ENCODE results near the gene HDGFL2.
A peak's percentile ranks its signal among the peaks of the same experiment; 100 is the strongest.

Gene HDGFL2

DNA sequence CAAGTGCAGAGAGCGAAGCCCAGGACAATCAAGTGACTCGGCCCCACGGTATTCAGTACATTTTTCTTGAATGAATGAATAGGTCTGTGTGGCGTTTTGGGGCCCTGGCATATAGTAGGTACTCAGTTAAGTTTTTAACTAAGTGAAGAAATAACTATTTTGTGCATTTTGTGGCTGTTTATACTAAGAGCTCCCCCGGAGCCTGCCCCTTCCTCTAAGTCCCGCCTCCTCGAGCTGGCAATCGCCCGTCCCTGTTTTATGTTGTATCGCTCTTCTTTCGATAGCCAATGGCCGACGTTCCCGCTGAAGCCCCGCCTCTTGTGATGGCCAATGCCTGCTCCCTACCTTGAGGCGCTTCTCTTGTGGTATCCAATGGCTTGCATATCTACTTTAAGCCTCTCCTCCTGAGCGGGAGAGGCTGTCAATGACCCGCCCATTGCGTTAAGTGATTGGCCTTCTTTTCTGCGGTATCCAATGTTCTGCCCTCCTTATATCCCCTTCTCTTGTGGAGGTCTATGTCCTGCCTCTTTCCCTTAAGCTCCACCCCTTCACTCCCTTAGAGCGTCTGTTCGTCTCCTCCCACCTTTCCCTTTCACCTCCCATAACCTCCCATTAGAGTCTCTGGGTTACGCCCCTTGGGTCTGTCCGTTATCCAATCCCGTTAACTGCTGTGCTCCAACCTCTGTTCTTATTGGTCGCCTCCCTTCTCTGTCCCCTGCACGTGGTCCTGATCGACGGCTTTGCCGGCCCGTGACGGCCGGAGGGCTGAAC, 509 bp upstream of the HDGFL2 start:
- DNase-seq, result peak; percentile 100

DNA sequence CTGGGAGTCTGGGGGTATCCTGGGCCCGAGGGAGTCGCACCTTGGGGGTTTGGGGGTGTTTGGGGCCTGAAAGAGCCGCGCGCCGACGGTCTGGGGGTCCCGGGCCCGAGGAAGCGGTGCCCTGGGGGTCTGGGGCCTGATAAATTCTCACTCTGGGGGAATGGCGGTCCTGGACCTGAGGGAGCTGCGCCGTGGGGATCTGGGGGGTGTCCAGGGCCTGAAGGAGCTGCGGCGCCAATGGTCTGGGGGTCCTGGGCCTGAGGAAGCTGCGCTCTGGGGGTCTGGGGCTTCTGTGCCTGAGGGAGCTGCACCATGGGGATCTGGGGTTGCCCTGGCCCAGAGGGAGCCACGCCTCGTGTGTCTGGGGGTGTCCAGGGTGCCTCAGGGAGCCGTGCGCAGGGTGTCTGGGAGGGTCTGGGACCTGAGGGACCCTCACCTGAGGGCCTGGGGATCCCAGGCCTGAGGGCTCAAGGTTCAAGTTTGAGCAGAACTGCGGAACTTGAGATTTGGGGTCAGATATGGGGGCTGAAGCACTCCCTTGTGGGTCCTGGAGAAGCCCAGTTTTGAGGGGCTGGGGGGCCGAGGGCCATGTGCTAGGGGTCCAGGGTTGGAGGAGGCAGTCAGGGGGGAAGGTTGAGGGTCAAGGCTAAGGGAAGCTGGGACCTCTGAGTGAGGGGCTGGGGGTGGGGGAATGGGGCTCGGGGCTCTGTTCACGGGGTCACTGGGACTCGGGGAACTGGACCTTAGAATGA, 1.1 kb downstream of the HDGFL2 start:
- DNase-seq, result no peak

DNA sequence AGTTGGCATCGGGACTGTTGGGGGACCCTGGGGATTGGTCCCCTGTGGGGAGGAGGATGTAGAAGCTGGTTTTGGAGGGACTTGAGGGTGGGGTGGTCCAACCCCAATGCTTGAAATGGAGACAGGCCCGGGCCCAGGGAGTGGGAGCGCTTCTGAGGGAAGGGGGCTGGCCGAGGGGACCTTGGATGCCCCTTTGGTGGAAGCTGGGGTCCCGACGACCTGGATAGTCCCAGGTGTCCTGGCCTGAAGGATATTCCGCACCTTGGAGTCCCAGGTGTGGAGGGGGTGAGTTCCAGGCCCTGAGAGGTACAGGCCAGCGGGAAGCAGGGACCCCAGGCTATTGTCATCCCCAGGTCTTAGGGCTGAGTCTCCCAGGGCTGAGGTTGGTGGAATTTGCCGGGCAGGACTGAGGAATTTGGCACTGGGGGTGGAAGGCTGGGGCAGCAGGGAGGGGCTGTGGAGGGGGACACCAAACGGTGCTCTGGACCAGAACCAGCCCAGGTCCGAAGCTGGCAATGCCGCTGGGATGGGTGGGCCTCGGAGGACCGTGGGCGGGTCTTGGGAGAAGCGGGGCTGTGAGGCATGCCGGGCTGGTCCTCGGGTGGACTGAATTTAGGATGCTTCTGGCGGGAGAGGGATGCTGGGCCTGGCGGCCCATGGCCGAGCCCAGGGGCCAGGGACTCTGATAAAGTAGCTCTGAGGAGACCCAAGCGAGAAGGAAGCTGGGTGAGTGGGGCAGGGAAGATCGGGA, 1.8 kb downstream of the HDGFL2 start:
- DNase-seq, result no peak

DNA sequence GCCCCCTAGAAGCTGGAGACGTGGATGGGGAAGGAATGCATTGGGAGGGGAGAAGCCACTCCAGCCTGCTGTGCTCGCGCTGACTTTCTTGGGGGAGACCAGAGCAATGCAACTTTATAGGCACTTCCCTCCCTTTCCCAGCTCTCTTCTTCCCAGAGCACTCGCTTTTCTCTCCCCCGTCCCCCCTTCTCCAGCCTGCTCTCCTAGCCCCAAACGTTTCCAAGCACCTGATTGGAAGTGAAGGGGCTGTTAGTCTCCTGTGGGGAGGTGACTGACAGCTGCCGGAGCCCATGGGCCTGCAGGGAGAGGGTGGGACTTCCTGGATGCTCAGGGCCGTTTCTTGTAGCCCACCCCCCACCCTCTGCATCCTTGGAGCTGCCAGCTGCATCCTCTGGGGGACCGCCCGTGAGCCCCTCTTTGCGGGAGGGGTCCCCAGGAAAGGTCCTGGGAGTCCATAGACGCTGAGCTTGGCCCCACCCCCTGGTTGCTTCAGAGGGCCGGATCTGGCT, 2.5 kb downstream of the HDGFL2 start:
- DNase-seq, result no peak

DNA sequence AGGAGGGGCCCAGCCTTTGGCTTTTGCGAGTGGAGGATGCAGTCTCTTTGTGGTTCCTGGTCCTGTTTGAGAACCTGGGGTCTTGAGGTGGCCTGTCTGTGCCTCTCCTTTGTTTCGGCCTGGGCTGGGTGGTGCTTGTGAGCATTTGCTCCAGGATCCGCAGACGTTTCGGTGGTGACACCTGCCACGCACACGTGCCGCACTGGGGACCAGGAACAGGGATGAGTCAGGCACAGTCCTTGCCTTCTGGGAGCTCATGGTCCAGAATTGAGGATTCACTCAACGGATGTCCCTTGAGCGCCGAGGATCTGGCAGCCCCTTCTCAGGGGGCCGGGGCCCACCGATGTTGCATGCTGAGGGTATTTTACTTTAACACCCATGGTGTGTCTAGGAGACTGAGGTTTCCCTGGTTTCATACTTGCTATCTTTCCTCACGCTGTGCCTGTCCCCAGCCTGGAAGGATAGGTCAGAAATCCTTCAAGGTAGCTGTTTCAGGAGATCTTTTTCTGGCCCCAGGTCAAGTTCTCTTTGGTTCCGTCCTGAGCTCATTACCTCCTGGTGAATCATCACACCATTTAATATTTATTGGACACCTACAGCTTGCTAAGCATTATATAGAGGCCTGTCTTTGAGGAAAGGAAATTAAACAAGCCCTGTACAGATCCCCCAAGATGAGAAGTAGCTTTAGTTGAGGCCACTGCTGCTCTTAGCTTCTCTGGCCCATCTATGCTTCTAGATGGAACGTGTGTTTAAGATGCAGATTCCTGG, 5.1 kb downstream of the HDGFL2 start:
- no peak for DNase-seq

DNA sequence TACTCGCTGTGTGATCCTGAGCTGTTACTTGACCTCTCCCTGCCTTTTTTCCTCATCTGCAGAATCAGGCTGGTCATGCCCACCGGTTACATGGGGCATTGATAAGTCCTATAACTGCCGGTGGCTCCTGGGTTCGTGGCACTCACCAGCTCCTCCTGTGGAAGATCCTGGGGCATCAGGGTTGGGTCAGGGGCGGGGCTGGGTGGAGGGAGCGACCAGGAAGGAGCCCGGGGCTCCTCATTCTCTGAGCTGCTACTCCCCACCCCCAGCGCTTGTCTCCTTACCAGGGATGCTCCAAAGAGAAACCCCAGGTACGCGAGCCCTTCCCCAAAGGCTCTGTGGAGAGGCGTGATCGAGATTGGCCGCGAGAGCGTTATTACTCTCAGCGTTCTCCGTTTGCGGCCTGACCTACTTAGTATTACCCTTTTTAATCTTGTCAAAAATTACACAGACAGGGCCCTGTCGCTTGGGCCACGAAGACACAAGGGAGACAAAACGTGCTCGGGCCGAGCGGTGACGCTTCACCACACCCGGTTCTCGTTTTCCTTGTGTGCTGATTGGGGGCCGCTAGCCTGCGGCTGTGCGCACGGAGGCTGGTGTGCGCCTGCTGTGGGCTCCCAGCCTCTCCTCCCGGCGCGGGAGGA, 10.7 kb downstream of the HDGFL2 start:
- no peak for DNase-seq

DNA sequence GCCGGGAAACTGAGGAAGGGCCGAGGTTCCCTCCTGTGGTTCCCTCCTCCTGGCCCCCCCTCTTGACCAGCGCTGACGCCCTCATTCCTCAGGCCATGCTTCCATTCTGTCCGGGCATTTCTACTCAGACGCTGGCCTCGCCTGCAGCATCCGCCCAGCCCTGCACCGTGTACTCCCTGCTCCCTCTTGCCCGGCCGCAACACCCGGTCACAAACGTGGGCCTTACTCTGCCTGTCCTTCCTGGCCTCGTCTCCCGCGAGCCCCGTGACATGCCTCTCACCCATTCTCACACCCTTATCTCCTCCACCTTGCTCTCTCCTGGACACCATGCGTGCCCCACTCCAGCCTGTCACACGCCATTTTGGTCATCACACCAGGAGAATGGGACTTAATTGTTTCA, 11.3 kb downstream of the HDGFL2 start:
- no peak for DNase-seq

DNA sequence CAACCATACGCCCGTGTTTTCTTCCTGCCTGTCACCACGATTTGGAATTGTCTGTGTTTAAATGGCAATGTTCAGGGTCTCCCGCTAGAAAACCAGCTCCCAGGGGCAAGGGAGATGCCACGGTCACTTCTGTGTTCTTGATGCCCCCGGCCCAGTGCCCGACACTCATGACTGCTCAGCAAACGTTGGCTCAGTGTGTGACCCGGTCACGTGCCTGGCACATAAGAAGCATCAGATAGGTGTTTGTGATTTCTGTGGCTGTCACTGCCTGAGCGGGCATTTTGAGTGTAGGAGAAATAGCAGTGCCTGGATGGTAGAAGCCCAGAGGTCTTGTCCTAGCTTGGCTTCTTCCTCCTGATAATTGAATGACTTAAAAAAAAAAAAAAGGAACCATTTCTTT, 15.5 kb downstream of the HDGFL2 start:
- DNase-seq, result no peak

DNA sequence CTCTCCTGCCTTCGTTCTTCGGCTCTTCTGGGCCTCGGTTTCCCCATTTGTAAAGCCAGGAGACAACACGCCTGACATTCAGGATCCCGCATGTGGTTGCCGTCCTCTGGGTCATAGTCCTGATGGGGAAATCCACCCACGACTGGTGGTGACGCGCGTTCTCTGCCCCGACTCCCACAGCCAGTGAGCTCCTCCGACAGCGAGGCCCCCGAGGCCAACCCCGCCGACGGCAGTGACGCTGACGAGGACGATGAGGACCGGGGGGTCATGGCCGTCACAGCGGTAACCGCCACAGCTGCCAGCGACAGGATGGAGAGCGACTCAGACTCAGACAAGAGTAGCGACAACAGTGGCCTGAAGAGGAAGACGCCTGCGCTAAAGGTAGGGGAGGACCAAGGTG, 16.4 kb downstream of the HDGFL2 start:
- no peak for DNase-seq

DNA sequence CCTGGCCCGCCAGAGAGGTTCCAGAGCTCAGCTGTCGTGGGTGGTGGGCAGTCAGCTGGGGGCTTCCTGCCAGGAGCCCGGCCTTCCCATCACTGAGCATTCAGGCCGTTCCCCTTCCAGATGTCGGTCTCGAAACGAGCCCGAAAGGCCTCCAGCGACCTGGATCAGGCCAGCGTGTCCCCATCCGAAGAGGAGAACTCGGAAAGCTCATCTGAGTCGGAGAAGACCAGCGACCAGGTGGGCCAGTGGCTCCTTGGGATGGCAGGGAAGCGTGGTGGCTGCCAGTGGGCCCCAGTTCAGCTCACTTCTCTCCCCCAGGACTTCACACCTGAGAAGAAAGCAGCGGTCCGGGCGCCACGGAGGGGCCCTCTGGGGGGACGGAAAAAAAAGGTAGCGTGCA, 19.3 kb downstream of the HDGFL2 start:
- no peak for DNase-seq

DNA sequence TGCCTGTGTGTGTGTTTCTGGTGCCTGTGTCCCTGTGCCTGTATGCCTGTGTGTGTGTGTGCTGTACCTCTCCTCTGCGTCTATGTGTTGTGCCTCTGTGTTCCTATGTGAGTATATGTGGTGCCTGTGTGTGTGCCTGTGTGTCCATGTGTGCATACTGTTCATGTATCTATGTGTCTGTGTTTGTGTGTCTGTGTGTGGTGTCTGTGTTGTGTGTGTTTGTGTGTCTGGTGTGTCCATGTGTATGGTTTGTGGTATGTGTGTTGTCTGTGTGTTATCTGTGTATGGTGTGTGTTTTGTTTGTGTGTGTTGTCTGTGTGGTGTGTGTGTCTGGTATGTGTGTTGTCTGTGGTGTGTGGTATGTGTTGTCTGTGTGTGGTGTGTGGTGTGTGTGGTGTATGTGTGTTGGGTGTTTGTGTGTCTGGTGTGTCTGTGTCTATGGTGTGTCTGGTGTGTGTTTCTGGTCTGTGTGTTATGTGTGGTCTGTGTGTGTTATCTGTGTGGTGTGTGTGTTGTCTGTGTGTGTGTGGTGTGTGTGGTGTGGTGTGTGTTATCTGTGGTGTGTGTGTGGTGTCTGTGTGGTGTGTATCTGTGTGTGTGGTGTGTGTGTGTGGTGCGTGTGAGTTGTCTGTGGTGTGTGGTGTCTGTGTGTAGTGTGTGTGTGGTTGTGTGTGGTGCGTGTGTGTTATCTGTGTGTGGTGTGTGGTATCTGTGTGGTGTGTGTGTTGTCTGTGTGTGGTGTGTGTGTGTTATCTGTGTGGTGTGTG, 20.4 kb downstream of the HDGFL2 start:
- DNase-seq, result no peak

DNA sequence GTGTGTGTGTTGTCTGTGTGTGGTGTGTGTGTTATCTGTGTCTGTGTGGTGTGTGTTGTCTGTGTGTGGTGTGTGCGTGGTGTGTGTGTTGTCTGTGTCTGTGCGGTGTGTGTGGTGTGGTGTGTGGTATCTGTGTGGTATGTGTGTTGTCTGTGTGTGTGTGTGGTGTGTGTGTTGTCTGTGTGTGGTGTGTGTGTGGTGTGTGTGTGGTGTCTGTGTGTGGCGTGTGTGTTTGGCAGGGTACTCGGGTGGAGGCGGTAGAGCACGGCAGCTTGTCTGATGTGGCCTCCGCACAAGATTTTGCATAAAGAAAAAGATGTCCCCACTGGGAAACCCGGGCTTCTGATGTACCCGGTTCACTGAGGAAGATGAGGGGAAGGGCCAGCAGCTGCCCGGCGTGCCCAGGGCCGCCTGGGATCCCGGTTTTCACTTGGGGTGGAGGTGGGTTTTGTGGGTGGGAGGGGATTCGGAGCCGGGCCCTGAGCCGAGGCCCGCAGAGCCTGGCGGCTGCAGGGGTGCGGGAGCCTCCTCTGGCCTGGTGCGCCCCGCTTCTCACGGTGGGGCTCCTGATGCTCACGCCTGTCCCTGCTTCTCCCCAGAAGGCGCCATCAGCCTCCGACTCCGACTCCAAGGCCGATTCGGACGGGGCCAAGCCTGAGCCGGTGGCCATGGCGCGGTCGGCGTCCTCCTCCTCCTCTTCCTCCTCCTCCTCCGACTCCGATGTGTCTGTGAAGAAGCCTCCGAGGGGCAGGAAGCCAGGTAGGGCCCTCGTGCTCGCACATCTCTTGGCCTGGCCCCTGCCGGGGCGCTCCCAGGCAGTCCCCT, 21.2 kb downstream of the HDGFL2 start:
- DNase-seq, result no peak

DNA sequence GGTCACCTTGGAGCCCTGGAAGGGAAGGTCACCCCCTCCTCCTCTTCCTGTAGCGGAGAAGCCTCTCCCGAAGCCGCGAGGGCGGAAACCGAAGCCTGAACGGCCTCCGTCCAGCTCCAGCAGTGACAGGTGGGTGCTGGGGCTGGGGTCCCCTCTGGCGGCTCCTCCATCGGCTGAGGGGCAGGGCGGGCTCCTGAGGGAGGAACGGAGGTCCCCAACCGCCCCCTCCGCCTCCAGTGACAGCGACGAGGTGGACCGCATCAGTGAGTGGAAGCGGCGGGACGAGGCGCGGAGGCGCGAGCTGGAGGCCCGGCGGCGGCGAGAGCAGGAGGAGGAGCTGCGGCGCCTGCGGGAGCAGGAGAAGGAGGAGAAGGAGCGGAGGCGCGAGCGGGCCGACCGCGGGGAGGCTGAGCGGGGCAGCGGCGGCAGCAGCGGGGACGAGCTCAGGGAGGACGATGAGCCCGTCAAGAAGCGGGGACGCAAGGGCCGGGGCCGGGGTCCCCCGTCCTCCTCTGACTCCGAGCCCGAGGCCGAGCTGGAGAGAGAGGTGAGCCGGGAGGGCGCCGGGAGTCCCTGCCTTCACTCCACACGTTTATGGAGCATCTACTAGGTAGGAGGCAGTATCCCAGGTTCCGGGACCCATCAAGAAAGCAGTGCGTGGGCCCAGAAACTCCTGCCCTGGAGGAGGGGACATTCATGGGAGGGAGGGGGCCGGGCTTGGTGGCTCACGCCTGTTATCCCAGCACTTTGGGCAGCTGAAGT, 22.0 kb downstream of the HDGFL2 start:
- DNase-seq, result no peak

DNA sequence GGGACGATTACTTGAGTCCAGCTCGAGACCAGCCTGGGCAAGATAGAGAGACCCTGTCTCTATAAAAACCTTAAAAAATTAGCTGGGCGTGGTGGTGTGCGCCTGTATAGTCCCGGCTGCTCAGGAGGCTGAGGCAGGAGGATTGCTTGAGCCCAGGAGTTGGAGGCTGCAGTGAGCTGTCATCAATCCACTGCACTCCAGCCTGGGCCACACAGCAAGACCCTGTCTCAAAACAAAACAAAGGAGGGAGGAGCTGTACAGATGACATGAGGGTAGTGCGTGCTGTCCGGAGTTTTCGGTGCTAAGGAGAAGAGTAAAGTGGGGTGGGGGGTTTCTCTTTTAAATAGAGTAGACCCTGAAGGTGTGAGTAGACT, 22.6 kb downstream of the HDGFL2 start:
- no peak for DNase-seq

DNA sequence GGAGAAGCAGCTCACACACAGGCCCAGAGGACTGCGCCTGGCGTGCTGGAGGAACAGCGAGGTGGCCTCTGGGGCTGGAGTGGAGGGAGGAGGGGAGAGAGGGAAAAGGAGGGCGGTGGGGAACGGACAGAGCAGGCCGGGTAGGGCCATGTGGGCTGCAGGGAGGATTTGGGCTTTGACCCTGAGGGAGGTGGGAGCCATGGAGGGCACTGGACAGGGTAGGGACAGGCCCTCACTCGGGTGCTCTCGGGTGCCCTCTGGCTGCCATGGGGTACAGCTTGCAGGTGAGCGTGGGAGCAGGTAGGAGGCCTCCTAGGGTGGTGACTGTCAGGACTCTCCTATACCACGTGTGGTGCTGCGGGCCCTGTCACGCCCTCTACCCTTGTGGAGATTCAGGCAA, 23.4 kb downstream of the HDGFL2 start:
- DNase-seq, result peak; percentile 19

DNA sequence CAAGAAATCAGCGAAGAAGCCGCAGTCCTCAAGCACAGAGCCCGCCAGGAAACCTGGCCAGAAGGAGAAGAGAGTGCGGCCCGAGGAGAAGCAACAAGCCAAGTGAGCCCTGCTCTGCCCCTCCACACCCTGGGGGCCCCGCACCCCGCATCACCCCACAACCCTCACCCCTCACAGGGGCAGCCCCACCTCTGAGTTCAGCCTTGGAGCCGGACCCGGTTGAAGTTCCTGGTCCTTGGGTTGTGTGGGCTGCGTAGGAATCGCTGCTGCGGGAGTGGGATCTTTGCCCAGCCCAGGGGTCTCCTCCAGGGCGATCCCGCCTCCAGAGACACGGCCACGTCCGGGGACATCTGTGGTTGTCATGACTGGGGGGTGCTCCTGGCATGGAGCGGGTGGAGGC, 24.2 kb downstream of the HDGFL2 start:
- no peak for DNase-seq

DNA sequence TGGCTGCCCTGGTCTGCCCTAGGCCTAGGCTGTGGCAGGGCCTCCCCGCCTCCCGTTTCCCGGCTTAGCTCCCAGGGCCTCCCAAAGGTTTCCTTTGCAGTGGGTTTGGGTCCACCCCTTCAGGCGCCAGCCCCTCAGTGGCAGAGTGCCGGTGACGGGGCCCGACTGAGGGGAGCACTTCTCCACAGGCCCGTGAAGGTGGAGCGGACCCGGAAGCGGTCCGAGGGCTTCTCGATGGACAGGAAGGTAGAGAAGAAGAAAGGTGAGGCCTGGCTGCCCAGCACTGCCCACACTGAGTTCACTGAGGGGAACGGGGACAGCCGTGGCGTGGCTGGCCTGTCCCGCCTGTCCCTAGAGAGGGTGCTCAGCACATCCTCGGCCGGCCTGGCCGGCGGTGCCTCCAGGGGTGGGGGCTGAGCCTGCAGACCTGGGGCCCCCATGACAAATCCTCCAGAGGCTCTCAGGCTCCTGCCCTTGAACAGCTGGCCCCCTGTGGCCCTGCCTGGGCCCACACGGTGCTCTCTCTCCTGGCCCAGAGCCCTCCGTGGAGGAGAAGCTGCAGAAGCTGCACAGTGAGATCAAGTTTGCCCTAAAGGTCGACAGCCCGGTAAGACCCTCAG, 25.8 kb downstream of the HDGFL2 start:
- DNase-seq, result no peak

DNA sequence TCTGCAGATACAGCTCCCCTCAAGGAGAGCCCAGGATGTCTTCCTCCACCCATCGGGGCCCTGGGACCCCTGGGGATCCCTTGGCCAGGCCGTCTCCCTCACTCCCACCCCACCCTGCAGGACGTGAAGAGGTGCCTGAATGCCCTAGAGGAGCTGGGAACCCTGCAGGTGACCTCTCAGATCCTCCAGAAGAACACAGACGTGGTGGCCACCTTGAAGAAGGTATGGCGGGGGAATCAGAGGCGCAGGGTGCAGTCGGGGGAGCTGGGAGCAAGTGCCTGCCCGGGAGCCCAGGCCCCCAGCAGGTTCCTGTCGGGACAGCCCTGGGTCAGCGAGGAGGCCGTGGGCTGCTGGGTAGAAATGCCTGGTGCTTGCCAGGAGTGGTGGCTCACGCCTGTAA, 26.6 kb downstream of the HDGFL2 start:
- DNase-seq, result no peak

DNA sequence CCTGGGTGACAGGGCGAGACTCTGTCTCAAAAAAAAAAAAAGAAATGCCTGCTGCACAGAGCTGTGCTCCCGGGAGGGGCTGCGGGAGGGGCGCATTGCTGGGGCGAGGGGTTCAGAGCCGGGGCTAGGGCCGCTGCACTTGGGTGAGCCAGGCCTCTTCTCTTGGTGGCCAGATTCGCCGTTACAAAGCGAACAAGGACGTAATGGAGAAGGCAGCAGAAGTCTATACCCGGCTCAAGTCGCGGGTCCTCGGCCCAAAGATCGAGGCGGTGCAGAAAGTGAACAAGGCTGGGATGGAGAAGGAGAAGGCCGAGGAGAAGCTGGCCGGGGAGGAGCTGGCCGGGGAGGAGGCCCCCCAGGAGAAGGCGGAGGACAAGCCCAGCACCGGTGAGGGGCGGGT, 27.2 kb downstream of the HDGFL2 start:
- no peak for DNase-seq

All from DMS53 (cell line).